Measurements from ENCODE around the gene AMOT. TPM values are rescaled to one million over a fixed set of nuclear protein-coding genes. Genes with fewer than 3 reads are reported as not detected.

AMOT gene
- total RNA-seq, 1 donor from 2014 or later, result 38.2 TPM

- ATAC-seq (no peak), DNase-seq (ENCODE audit: low spot score) (no peak)
- intact Hi-C loops (cut with DNase I), result no loop called here
Observed at GRCh38 chrX:112812741-112813140, 27.9 kb downstream of the AMOT start.

DNA sequence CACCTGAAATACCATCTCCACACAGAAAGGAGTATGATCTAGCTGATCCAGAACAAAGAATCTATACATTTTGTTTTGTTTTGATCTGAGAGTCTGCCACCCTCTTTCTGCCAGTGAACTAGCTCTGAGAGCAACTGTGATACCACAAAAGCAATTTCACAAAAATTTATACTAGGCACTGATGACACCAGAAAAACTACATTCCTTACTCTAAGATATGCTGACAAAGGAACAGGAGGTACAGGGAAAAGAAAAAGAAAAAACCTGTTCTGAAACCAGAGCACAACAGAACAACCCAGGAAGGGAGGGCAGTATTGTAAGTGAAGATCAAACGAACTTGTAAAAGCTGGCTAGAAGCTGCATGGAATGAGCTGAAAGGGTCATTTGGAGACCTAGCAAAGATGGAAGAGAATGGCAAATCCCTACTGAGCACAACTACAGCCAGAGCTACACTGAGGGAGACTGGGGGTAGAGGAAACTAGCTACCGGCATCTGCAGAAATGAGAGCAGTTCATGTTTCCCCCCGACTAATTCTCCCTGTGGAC is 31.9 kb downstream of the AMOT start:
- intact Hi-C loops (cut with DNase I), result no loop called here
- ATAC-seq, result no peak
- DNase-seq (ENCODE audit: low spot score), result no peak

DNA sequence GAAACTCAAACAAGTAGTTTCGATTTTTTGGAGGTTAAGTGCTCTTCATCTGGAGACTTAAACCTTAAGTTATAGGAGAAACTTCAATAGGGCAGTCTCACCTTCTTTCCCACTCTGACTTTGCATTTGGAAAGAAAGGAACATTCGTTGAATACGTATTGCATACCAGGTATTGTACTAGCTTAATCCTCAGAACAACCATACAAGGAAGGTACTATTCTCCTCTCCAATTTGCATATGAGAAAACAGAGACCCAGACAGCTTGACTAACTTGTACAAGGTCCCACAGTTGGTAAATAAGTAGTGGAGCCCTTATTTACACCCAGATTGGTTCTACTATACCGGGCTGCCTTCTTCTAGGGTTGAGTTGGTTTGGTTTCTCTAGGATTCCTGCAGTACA is 32.6 kb downstream of the AMOT start:
- ATAC-seq, result no peak
- DNase-seq (ENCODE audit: low spot score), result no peak
- intact Hi-C loops (cut with DNase I), result no loop called here

- ATAC-seq (no peak), DNase-seq (ENCODE audit: low spot score) (no peak)
Observed at GRCh38 chrX:112803060-112803459, 37.6 kb downstream of the AMOT start.

DNA sequence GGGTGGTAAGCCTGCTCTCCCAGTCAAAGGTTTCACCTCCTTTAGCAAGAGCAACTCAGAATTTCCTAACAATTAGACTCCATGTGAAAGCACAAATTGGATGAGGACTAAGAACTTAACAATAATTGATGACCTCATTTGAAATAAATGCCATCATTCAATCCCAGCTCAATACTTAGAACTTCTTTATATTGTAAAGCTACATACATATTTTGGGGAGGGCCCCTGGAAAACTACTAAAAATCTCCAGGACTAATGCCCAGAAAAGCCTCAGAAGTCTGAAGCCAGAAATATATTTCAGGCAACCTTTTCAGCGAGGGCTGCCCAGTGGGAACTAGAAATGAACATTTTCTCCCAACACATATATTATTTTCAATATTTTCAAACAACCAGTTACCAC is 38.1 kb downstream of the AMOT start:
- DNase-seq (ENCODE audit: low spot score) (no peak), ATAC-seq (no peak)
- intact Hi-C loops (cut with DNase I), result no loop called here

More at GRCh38 chrX:112803060-112803459, 37.6 kb downstream of the AMOT start:
- intact Hi-C loops (cut with DNase I), result no loop called here

- intact Hi-C loops (cut with DNase I), result no loop called here
- ATAC-seq, result no peak
Observed at GRCh38 chrX:112800971-112801775, 39.5 kb downstream of the AMOT start.

GRCh38 chrX:112799425-112799824 is 41.2 kb downstream of the AMOT start:
- intact Hi-C loops (cut with DNase I), result no loop called here
- DNase-seq (ENCODE audit: low spot score), result no peak
- no peak for ATAC-seq

More at GRCh38 chrX:112800971-112801775, 39.5 kb downstream of the AMOT start:
- DNase-seq (ENCODE audit: low spot score), result no peak

- DNase-seq (ENCODE audit: low spot score), result no peak
- no peak for ATAC-seq
- intact Hi-C loops (cut with DNase I), result no loop called here
Observed at GRCh38 chrX:112798736-112799135, 41.9 kb downstream of the AMOT start.

GRCh38 chrX:112789931-112790330 is 50.7 kb downstream of the AMOT start:
- DNase-seq (ENCODE audit: low spot score), result no peak
- intact Hi-C loops (cut with DNase I), result no loop called here
- ATAC-seq, result no peak

- ATAC-seq (no peak), DNase-seq (ENCODE audit: low spot score) (no peak)
- intact Hi-C loops (cut with DNase I), result no loop called here
Observed at GRCh38 chrX:112786076-112786475, 54.6 kb downstream of the AMOT start.

DNA sequence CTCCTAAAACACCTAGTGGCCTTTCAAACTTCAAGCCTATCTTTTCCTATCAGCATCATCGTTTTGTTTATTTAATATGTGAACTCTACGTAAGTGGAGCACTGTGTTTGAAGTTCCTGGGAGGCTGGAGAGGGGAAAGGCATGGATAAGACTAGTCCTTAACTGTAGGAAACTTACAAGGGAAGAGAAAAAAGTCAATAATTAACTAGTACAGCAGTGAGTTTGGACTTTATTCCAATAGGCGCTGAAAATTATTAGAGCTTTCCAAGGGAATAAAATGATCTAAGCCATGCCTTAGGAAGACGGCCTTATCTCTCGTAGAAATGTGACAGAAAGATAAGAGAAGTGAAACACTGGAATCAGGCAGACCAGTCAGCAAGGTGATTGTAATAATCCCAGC is 55.3 kb downstream of the AMOT start:
- DNase-seq (ENCODE audit: low spot score) (no peak), ATAC-seq (no peak)
- intact Hi-C loops (cut with DNase I), result no loop called here

GRCh38 chrX:112784692-112785091 is 55.9 kb downstream of the AMOT start:
- DNase-seq (ENCODE audit: low spot score), result no peak
- intact Hi-C loops (cut with DNase I), result no loop called here
- no peak for ATAC-seq

- no peak for ATAC-seq
- no peak for DNase-seq (ENCODE audit: low spot score)
- intact Hi-C loops (cut with DNase I), result no loop called here
Observed at GRCh38 chrX:112779139-112779538, 61.5 kb downstream of the AMOT start.

GRCh38 chrX:112774651-112775293 is 65.9 kb downstream of the AMOT start:
- ATAC-seq, result no peak
- no peak for DNase-seq (ENCODE audit: low spot score)
- intact Hi-C loops (cut with DNase I), result no loop called here

- no peak for DNase-seq (ENCODE audit: low spot score)
- no peak for ATAC-seq
- intact Hi-C loops (cut with DNase I), result no loop called here
Observed at GRCh38 chrX:112774142-112774541, 66.5 kb downstream of the AMOT start.

GRCh38 chrX:112769034-112769433 is 71.6 kb downstream of the AMOT start:
- no peak for ATAC-seq
- intact Hi-C loops (cut with DNase I), result no loop called here
- DNase-seq (ENCODE audit: low spot score), result no peak

GRCh38 chrX:112768563-112768962 is 72.1 kb downstream of the AMOT start:
- ATAC-seq (no peak), DNase-seq (ENCODE audit: low spot score) (no peak)
- intact Hi-C loops (cut with DNase I), result no loop called here

GRCh38 chrX:112766774-112767173 is 73.9 kb downstream of the AMOT start:
- ATAC-seq, result no peak

GRCh38 chrX:112761242-112762207 is 79.1 kb downstream of the AMOT start:
- intact Hi-C loops (cut with DNase I), result no loop called here
- no peak for DNase-seq (ENCODE audit: low spot score)

More at GRCh38 chrX:112766774-112767173, 73.9 kb downstream of the AMOT start:
- no peak for DNase-seq (ENCODE audit: low spot score)
- intact Hi-C loops (cut with DNase I), result no loop called here

More at GRCh38 chrX:112761242-112762207, 79.1 kb downstream of the AMOT start:
- no peak for ATAC-seq
